Neural cell (in vitro differentiated cells): Measurements from ENCODE around the gene PTPRN2. TPM values are rescaled to one million over a fixed set of nuclear protein-coding genes. Genes with fewer than 3 reads are reported as not detected.
"Not testable (repeated sequence)": the region's sequence is repeated elsewhere in the genome, so short reads cannot be mapped to it uniquely, and the experiment has no call there.

Source experiments
- H2AFZ ChIP-seq: fragments of 200-600, 300-800 bp; sonication (generic), shearing (Covaris generic); 2 replicates; pipeline ENCODE4 v1.6.0; 2014; ENCODE audit warnings: low read depth, mild to moderate bottlenecking, antibody characterized with exemption, low read length, moderate library complexity
- H3F3A ChIP-seq: fragments of 200-600 bp; shearing (Covaris generic); 2 replicates; pipeline ENCODE4 v1.6.1; 2016; ENCODE audit warnings: mild to moderate bottlenecking, moderate library complexity, mixed read lengths, antibody characterized with exemption, low read length; ENCODE audit not compliant: insufficient read depth, poor library complexity, severe bottlenecking
- H3K27ac ChIP-seq: fragments of 200-600, 300-800 bp; sonication (generic), shearing (Covaris generic); 2 replicates; pipeline ENCODE4 v1.5.1; 2014; ENCODE audit warnings: mild to moderate bottlenecking, low read length, moderate library complexity
- H3K27me3 ChIP-seq: fragments of 300-800, 200-600 bp; sonication (generic), shearing (Covaris generic); 2 replicates; pipeline ENCODE4 v1.6.0; 2014; ENCODE audit warnings: mild to moderate bottlenecking, low read depth, low read length, moderate library complexity; ENCODE audit not compliant: insufficient read depth
- H3K36me3 ChIP-seq: fragments of 300-800, 200-600 bp; sonication (generic), shearing (Covaris generic); 2 replicates; pipeline ENCODE4 v1.5.1; 2014; ENCODE audit warnings: mild to moderate bottlenecking, antibody characterized with exemption, low read length, moderate library complexity; ENCODE audit not compliant: insufficient read depth
- H3K4me2 ChIP-seq: fragments of 300-800, 200-600 bp; sonication (generic), shearing (Covaris generic); 2 replicates; pipeline ENCODE4 v1.6.0; 2014; ENCODE audit warnings: mild to moderate bottlenecking, low read length
- H3K4me3 ChIP-seq: fragments of 300-800, 200-600 bp; sonication (generic), shearing (Covaris generic); 2 replicates; pipeline ENCODE4 v1.5.1; 2014; ENCODE audit warnings: mild to moderate bottlenecking, low read length, moderate library complexity
- H3K79me2 ChIP-seq: fragments of 200-600 bp; shearing (Covaris generic); replicated peaks from 2 replicates; pipeline ENCODE4 v1.6.0; 2014; ENCODE audit warnings: mild to moderate bottlenecking, low read length, moderate library complexity; ENCODE audit not compliant: insufficient read depth
- H3K9ac ChIP-seq: fragments of 300-800, 200-600 bp; sonication (generic), shearing (Covaris generic); 2 replicates; pipeline ENCODE4 v1.6.1; 2016; ENCODE audit warnings: mild to moderate bottlenecking, low read length, mixed read lengths
- H3K9me2 ChIP-seq: fragments of 200-600 bp; shearing (Covaris generic); 2 replicates; pipeline ENCODE4 v1.6.1; 2016; ENCODE audit warnings: mild to moderate bottlenecking, low read length, mixed read lengths; ENCODE audit not compliant: insufficient read depth
- H3K9me3 ChIP-seq: fragments of 200-600, 300-800 bp; sonication (generic), shearing (Covaris generic); 2 replicates; pipeline ENCODE4 v1.6.1; 2016; ENCODE audit warnings: mild to moderate bottlenecking, mixed run types, low read length, moderate library complexity, mixed read lengths
- H4K20me1 ChIP-seq: fragments of 200-600 bp; shearing (Covaris generic); 2 replicates; pipeline ENCODE4 v1.6.1; 2016; ENCODE audit warnings: mild to moderate bottlenecking, mixed run types; ENCODE audit not compliant: insufficient read depth
- CTCF ChIP-seq: fragments of 450-650 bp; IDR thresholded peaks from 2 replicates; pipeline ENCODE4 v1.5.1; 2014; ENCODE audit warnings: antibody characterized with exemption, mild to moderate bottlenecking, moderate library complexity; ENCODE audit not compliant: poor library complexity, severe bottlenecking
- EP300 ChIP-seq: fragments of 450-650 bp; conservative IDR thresholded peaks from 2 replicates; pipeline ENCODE4 v1.6.1; 2014; ENCODE audit warnings: antibody characterized with exemption, mild to moderate bottlenecking, moderate library complexity; ENCODE audit not compliant: poor library complexity, severe bottlenecking
- EZH2 ChIP-seq: fragments of 200-600, 300-800 bp; shearing (Covaris generic), sonication (generic); IDR thresholded peaks from 2 replicates; pipeline ENCODE4 v1.6.1; 2014; ENCODE audit warnings: antibody characterized with exemption, low read length, borderline replicate concordance, mild to moderate bottlenecking; ENCODE audit not compliant: insufficient read depth, poor library complexity, severe bottlenecking
- MXI1 ChIP-seq: fragments of 450-650 bp; conservative IDR thresholded peaks from 2 replicates; pipeline ENCODE4 v1.6.1; 2014; ENCODE audit warnings: antibody characterized with exemption, mild to moderate bottlenecking; ENCODE audit not compliant: poor library complexity, severe bottlenecking
- POLR2AphosphoS5 ChIP-seq: IDR thresholded peaks from 2 replicates; pipeline ENCODE4 v1.6.1; 2012
- RAD21 ChIP-seq: fragments of 450-650 bp; conservative IDR thresholded peaks from 2 replicates; pipeline ENCODE4 v1.6.1; 2014; ENCODE audit warnings: antibody characterized with exemption, mild to moderate bottlenecking, moderate library complexity
- REST ChIP-seq: IDR thresholded peaks from 2 replicates; pipeline ENCODE4 v1.6.1; 2012; ENCODE audit warnings: borderline replicate concordance
- SMC3 ChIP-seq: fragments of 450-650 bp; conservative IDR thresholded peaks from 2 replicates; pipeline ENCODE4 v1.6.1; 2014; ENCODE audit warnings: antibody characterized with exemption, mild to moderate bottlenecking, moderate library complexity; ENCODE audit not compliant: poor library complexity
- TAF1 ChIP-seq: IDR thresholded peaks from 2 replicates; pipeline ENCODE4 v1.6.1; 2012; ENCODE audit warnings: low read depth
- polyA plus RNA-seq: library from polyadenylated mRNA; depleted of rRNA; stranded (reverse); fragments of >200 nt; gene quantifications from 2 replicates; pipeline ENCODE4 v1.2.3, GENCODE V29; 2014

The PTPRN2 gene
- polyA plus RNA-seq, 1 donor from 2014 or later, result 31.0 TPM

- Histone ChIP-seq H3K9me3 (no peaks in the 10 kb centered on the region), H4K20me1 (no peaks in the 10 kb centered on the region), H3K79me2 (no peaks in the 10 kb centered on the region), H3K4me2 (no peak overlapping the region), H3K9ac (no peak overlapping the region), H3K27me3 (no peaks in the 10 kb centered on the region), H3K9me2 (no peaks in the 10 kb centered on the region), H3K36me3 (no peaks in the 10 kb centered on the region), H2AFZ (no peak overlapping the region), H3K27ac (no peak overlapping the region), H3F3A (no peaks in the 10 kb centered on the region), H3K4me3 (no peak overlapping the region)
- TF ChIP-seq EP300, result no peak
- TF ChIP-seq SMC3, result no peak
- TF ChIP-seq MXI1, result no peak
- TF ChIP-seq EZH2, result no peak
- no peak for TF ChIP-seq CTCF
- TF ChIP-seq REST, result no peak
- TF ChIP-seq RAD21, result no peak
- peak; percentile 13 for TF ChIP-seq POLR2AphosphoS5
These were observed 540.1 kb downstream of the PTPRN2 start for GRCh38 chr7:158047391-158048059.

- not testable (repeated sequence) for H3K9me3 ChIP-seq, H3K9ac ChIP-seq, H3K27ac ChIP-seq, H2AFZ ChIP-seq, H3K9me2 ChIP-seq, H3K27me3 ChIP-seq, H3F3A ChIP-seq, H3K4me2 ChIP-seq, H3K4me3 ChIP-seq, H3K36me3 ChIP-seq, H4K20me1 ChIP-seq, H3K79me2 ChIP-seq
These were observed 541.4 kb downstream of the PTPRN2 start for GRCh38 chr7:158046246-158046645.

- H3K36me3 ChIP-seq, result no peaks in the 10 kb centered on the region
- TF ChIP-seq EP300, result no peak
- no peak for TF ChIP-seq MXI1
- no peak for TF ChIP-seq TAF1
- no peak for TF ChIP-seq POLR2AphosphoS5
- no peak for TF ChIP-seq RAD21
- TF ChIP-seq EZH2, result no peak
- no peaks in the 10 kb centered on the region for H3K79me2 ChIP-seq
- no peak overlapping the region for H2AFZ ChIP-seq
- H3K4me2 ChIP-seq, result no peak overlapping the region
- no peak overlapping the region for H3K27ac ChIP-seq
- H3F3A ChIP-seq, result no peaks in the 10 kb centered on the region
- no peaks in the 10 kb centered on the region for H3K9me2 ChIP-seq
- no peak overlapping the region for H3K9ac ChIP-seq
- H3K4me3 ChIP-seq, result no peak overlapping the region
- peaks cover 6% of the 10 kb centered on the region for H3K9me3 ChIP-seq
- H3K27me3 ChIP-seq, result no peaks in the 10 kb centered on the region
- H4K20me1 ChIP-seq, result no peaks in the 10 kb centered on the region
These were observed 543.2 kb downstream of the PTPRN2 start for GRCh38 chr7:158044482-158044823.
